PC-3 (cell line): ENCODE data around the gene TRPM2.

Experiments
- EZH2 ChIP-seq: fragments of 300-600 bp; sonication (generic); IDR thresholded peaks from one replicate; pipeline ENCODE4 v1.6.1; 2017; ENCODE audit warnings: antibody characterized with exemption, mild to moderate bottlenecking, low read length; ENCODE audit not compliant: unreplicated experiment
- TF ChIP-seq, protein P1 (sequence below): fragments of 300-600 bp; sonication (generic); conservative IDR thresholded peaks from 2 replicates; pipeline ENCODE4 v1.5.1; 2017; ENCODE audit warnings: antibody characterized with exemption, low read depth, mild to moderate bottlenecking, low read length

DNA sequence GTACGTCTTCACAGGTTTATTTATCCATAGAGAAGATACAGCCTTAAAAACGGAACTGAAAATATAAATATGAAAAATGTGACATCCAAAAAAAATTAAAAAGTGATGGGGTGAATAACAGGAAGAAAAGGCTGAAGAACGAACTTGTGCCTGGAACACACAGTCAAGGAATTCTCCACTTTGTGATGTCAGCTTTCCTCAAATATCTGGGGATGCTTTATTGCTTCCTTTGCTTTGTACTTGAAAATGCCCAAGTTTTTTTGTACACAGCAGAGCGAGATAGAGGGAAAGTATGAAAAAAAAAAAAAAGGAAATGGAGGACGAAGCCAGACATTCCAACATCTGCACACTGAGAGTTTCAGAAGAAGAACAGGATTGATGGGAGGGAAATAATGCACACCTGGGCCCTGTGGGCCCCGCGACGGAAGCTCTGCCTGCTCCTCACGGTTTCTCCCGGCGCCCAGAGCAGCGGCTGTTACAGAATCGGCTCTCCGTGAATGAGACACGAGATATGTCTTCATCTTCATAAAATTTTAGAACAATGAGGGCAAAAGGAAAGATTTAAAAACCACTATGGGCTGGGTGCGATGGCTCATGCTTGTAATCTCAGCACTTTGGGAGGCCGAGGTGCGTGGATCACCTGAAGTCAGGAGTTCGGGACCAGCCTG lies 91.9 kb downstream of the TRPM2 start:
- TF ChIP-seq EZH2 = no peak
- TF ChIP-seq, protein P1, sequence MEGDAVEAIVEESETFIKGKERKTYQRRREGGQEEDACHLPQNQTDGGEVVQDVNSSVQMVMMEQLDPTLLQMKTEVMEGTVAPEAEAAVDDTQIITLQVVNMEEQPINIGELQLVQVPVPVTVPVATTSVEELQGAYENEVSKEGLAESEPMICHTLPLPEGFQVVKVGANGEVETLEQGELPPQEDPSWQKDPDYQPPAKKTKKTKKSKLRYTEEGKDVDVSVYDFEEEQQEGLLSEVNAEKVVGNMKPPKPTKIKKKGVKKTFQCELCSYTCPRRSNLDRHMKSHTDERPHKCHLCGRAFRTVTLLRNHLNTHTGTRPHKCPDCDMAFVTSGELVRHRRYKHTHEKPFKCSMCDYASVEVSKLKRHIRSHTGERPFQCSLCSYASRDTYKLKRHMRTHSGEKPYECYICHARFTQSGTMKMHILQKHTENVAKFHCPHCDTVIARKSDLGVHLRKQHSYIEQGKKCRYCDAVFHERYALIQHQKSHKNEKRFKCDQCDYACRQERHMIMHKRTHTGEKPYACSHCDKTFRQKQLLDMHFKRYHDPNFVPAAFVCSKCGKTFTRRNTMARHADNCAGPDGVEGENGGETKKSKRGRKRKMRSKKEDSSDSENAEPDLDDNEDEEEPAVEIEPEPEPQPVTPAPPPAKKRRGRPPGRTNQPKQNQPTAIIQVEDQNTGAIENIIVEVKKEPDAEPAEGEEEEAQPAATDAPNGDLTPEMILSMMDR = no peak
